MM.1S (cell line): Measurements from ENCODE around the gene LGMN.

Source experiments
- EZH2 ChIP-seq: fragments of 300-600 bp; sonication (generic); optimal IDR thresholded peaks from 2 replicates; pipeline ENCODE3; 2017; ENCODE audit warnings: low read depth, mild to moderate bottlenecking, antibody characterized with exemption, low read length, mixed read lengths
- TF ChIP-seq, protein P1 (sequence below): fragments of 300-600 bp; sonication (generic); IDR thresholded peaks from 2 replicates; pipeline ENCODE4 v1.5.1; 2016; ENCODE audit warnings: antibody characterized with exemption, low read length, mixed read lengths

DNA sequence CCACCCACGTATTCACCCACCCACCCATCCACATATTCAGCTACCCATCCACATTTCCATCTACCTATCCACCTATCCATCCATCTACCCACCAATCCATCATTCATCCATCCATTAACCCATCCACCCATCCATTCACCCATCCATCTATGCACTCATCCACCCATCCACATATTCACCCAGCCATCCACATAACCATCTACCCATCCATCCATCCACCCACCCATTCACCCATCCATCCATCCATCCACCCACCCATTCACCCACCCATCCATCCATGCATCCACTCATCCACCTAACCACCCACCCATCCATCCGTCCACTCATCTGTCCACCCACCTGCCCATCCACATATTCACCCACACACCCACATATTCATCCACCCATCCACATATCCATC is 70.5 kb downstream of the LGMN start:
- TF ChIP-seq, protein P1, sequence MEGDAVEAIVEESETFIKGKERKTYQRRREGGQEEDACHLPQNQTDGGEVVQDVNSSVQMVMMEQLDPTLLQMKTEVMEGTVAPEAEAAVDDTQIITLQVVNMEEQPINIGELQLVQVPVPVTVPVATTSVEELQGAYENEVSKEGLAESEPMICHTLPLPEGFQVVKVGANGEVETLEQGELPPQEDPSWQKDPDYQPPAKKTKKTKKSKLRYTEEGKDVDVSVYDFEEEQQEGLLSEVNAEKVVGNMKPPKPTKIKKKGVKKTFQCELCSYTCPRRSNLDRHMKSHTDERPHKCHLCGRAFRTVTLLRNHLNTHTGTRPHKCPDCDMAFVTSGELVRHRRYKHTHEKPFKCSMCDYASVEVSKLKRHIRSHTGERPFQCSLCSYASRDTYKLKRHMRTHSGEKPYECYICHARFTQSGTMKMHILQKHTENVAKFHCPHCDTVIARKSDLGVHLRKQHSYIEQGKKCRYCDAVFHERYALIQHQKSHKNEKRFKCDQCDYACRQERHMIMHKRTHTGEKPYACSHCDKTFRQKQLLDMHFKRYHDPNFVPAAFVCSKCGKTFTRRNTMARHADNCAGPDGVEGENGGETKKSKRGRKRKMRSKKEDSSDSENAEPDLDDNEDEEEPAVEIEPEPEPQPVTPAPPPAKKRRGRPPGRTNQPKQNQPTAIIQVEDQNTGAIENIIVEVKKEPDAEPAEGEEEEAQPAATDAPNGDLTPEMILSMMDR, result no peak
- no peak for TF ChIP-seq EZH2
